HepG2 (cell line): ENCODE data around the gene CCZ1B.
"Not testable (repeated sequence)": the region's sequence is repeated elsewhere in the genome, so short reads cannot be mapped to it uniquely, and the experiment has no call there.

Experiments used
- BCL3 ChIP-seq: sonication (generic); formaldehyde crosslinking; IDR thresholded peaks from 2 replicates; pipeline ENCODE4 v1.5.1; 2020; ENCODE audit warnings: mild to moderate bottlenecking, missing genetic modification reagents, moderate library complexity
- FOXM1 ChIP-seq: sonication (generic); formaldehyde crosslinking; IDR thresholded peaks from 2 replicates; pipeline ENCODE4 v1.5.0; 2020; ENCODE audit warnings: missing genetic modification reagents
- NFE2L2 ChIP-seq: fragments of 150-350 bp; IDR thresholded peaks from 2 replicates; pipeline ENCODE4 v1.6.1; 2014; ENCODE audit warnings: low read length
- PBX3 ChIP-seq: sonication (generic); formaldehyde crosslinking; IDR thresholded peaks from 2 replicates; pipeline ENCODE4 v1.8.1; 2023; ENCODE audit warnings: missing genetic modification reagents, inconsistent platforms, borderline replicate concordance
- SMARCC2 ChIP-seq: fragments of 450-650 bp; IDR thresholded peaks from 2 replicates; pipeline ENCODE4 v1.6.1; 2017; ENCODE audit warnings: antibody characterized with exemption, mild to moderate bottlenecking
- ZNF350 ChIP-seq: sonication (generic); formaldehyde crosslinking; IDR thresholded peaks from 2 replicates; pipeline ENCODE4 v1.4.0; 2020; ENCODE audit warnings: mild to moderate bottlenecking, low read depth, missing genetic modification reagents, borderline replicate concordance
- ZNF672 ChIP-seq: sonication (generic); formaldehyde crosslinking; IDR thresholded peaks from 2 replicates; pipeline ENCODE4 v1.8.1; 2022; ENCODE audit warnings: missing genetic modification reagents

GRCh38 chr7:6871421-6872144, 45.5 kb upstream of the CCZ1B start:
- TF ChIP-seq ZNF350; NFE2L2; ZNF672 (CRISPR knock-in tag); PBX3 (CRISPR knock-in tag); FOXM1 (CRISPR knock-in tag); BCL3 (CRISPR knock-in tag); SMARCC2: not testable (repeated sequence)
